Neutrophil (primary cell): ENCODE results near the gene PABPN1L.

Source experiments
- H3K27ac ChIP-seq: fragments of 200-600 bp; sonication (generic); 2 replicates; pipeline ENCODE4 v1.5.1; 2016; ENCODE audit warnings: mild to moderate bottlenecking, moderate library complexity
- H3K27me3 ChIP-seq: fragments of 200-600 bp; sonication (generic); 2 replicates; pipeline ENCODE4 v1.6.0; 2016; ENCODE audit warnings: mild to moderate bottlenecking
- H3K36me3 ChIP-seq: fragments of 200-600 bp; sonication (generic); 2 replicates; pipeline ENCODE4 v1.5.1; 2017
- H3K4me1 ChIP-seq, 2 experiments: fragments of 200-600 bp in 1 of 2; sonication (generic) in 1 of 2; 1 replicate in 1 of 2; 2 replicates in 1 of 2; pipeline versions ENCODE4 v1.5.1 to v1.6.1; 2013 to 2016; ENCODE audit warnings: low read depth in 1 of 2, low read length in 1 of 2, mild to moderate bottlenecking in 1 of 2, moderate library complexity in 1 of 2; ENCODE audit not compliant: control insufficient read depth in 1 of 2, insufficient read depth in 1 of 2
- H3K4me3 ChIP-seq, 2 experiments: fragments of 200-600 bp in 1 of 2; sonication (generic) in 1 of 2; 1 replicate in 1 of 2; 2 replicates in 1 of 2; pipeline ENCODE4 v1.5.1; 2013 to 2016; ENCODE audit warnings: low read depth in 1 of 2, low read length in 1 of 2, mild to moderate bottlenecking in 1 of 2, moderate library complexity in 1 of 2
- H3K9me3 ChIP-seq: fragments of 200-600 bp; sonication (generic); 2 replicates; pipeline ENCODE4 v1.5.1; 2016
- CTCF ChIP-seq: fragments of 200-600 bp; sonication (generic); IDR thresholded peaks from 2 replicates; pipeline ENCODE4 v1.5.1; 2016; ENCODE audit warnings: antibody characterized with exemption

Gene PABPN1L

GRCh38 chr16:88888057-88888456 lies 21.6 kb upstream of the PABPN1L start:
- Histone ChIP-seq H3K27me3 (no peaks in the 10 kb centered on the region), H3K9me3 (peaks cover 5% of the 10 kb centered on the region), H3K4me1 (no peaks in the 10 kb centered on the region), H3K4me3 (no peak overlapping the region), H3K27ac (no peak overlapping the region), H3K36me3 (peaks cover 94% of the 10 kb centered on the region)
- no peak for TF ChIP-seq CTCF

- H3K27me3 ChIP-seq, result no peaks in the 10 kb centered on the region
- H3K36me3 ChIP-seq, result peaks cover 94% of the 10 kb centered on the region
- no peaks in the 10 kb centered on the region for H3K4me1 ChIP-seq
- H3K4me3 ChIP-seq, result no peak overlapping the region
- H3K27ac ChIP-seq, result no peak overlapping the region
- no peak for TF ChIP-seq CTCF
- H3K9me3 ChIP-seq, result peaks cover 5% of the 10 kb centered on the region
These were observed 20.5 kb upstream of the PABPN1L start for GRCh38 chr16:88886845-88887521.

DNA sequence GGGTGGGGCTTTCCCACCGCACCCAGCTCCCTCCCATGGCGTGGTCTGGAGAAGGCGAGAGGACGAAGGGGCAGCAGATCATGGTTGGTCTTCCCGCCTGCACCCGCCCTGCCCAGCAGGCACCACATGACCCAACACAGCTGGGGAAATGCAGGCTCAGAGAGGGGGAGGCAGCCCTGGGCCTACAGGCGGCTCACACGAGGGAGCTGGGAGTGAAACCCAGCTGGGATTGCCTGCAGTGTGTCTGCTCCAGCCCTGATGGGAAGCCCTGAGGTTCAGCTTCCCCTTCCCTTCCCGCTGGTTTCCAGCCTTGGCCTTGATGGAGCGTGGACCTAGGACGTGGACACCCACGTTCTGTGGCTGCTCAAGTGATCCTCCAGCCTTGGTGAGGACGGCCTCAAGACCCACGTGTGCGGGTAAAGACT lies 20.0 kb upstream of the PABPN1L start:
- Histone ChIP-seq H3K4me1 (no peaks in the 10 kb centered on the region), H3K27ac (no peak overlapping the region), H3K36me3 (peaks cover 94% of the 10 kb centered on the region), H3K4me3 (no peak overlapping the region), H3K9me3 (peaks cover 5% of the 10 kb centered on the region), H3K27me3 (no peaks in the 10 kb centered on the region)
- TF ChIP-seq CTCF, result no peak

- Histone ChIP-seq H3K27me3 (no peaks in the 10 kb centered on the region), H3K27ac (no peak overlapping the region), H3K36me3 (peaks cover 94% of the 10 kb centered on the region), H3K4me1 (no peaks in the 10 kb centered on the region), H3K4me3 (no peak overlapping the region), H3K9me3 (peaks cover 5% of the 10 kb centered on the region)
- no peak for TF ChIP-seq CTCF
These were observed 19.3 kb upstream of the PABPN1L start for GRCh38 chr16:88885693-88886280.

- Histone ChIP-seq H3K9me3 (no peaks in the 10 kb centered on the region), H3K36me3 (peaks cover 94% of the 10 kb centered on the region), H3K4me3 (no peak overlapping the region), H3K4me1 (no peaks in the 10 kb centered on the region), H3K27me3 (no peaks in the 10 kb centered on the region), H3K27ac (no peak overlapping the region)
- no peak for TF ChIP-seq CTCF
These were observed 18.3 kb upstream of the PABPN1L start for GRCh38 chr16:88884569-88885271.
